ENCODE measurements around the gene BRD8.
"Not testable (repeated sequence)": the region's sequence is repeated elsewhere in the genome, so short reads cannot be mapped to it uniquely, and the experiment has no call there.

Gene BRD8

DNA sequence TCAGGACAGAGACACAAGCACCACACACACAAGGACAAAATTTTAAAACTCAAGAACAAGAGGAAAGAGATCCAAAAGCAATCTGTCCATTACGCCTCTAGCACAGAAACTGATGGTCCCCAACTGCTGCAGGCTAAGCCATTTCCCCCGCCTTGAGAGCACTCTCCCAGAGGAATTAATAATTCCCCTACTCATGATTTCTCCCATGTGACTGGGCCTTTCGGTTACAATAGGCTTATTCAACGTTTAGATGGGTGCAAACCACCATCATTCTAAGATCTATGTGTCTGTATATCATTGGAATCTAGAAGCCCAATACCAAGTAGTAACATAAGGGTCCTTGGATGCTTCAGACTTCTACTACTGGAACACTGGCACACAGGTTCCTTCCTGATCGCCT is 18.8 kb downstream of the BRD8 start:
- no peak for DNase-seq (ENCODE audit: low read depth, low spot score)

DNA sequence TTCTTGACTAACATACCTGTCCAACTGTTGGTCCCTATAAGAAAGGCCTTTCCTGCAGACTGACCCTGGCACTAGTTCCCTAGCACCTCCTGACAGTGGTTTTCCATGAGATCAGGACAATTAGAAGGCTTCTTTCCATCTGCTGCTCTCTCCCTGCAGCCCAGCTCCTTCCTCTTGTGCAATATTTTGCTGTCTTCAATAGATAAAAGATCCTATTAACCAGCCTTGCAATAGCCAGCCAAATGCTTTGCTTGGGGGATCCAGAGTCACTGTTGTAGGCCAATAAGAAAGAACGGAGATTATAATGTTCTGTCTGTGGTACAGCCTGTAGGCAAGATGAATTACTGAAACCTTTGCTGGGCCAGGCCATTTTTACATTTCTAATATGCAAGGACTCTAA is 20.8 kb downstream of the BRD8 start:
- DNase-seq (ENCODE audit: low read depth, low spot score): no peak

DNA sequence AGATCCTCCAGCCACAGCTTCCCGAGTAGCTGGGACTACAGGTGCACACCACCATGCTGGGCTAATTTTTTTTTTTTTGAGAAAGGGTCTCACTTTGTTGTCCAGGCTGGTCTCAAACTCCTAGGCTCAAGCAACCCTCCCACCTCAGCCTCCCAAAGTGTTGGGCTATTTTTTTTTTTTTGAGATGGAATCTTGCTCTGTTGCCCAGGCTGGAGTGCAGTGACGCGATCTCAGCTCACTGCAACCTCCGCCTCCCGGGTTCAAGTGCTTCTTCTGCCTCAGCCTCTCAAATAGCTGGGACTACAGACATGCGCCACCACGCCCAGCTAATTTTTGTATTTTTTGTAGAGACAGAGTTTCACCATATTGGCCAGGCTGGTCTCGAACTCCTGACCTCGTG is 22.5 kb downstream of the BRD8 start:
- DNase-seq (ENCODE audit: low read depth, low spot score): not testable (repeated sequence)

GRCh38 chr5:138149530-138149929 is 28.9 kb downstream of the BRD8 start:
- peak; percentile 5 for DNase-seq (ENCODE audit: low read depth, low spot score)

GRCh38 chr5:138148811-138149210 is 29.6 kb downstream of the BRD8 start:
- peak; percentile 38 for DNase-seq (ENCODE audit: low read depth, low spot score)

- DNase-seq (ENCODE audit: low read depth, low spot score): not testable (repeated sequence)
Observed at GRCh38 chr5:138143578-138143977, 34.9 kb downstream of the BRD8 start.

GRCh38 chr5:138141734-138142133 is 36.7 kb downstream of the BRD8 start:
- DNase-seq (ENCODE audit: low read depth, low spot score): no peak

- DNase-seq (ENCODE audit: low read depth, low spot score): no peak
Observed at GRCh38 chr5:138140268-138140667, 38.2 kb downstream of the BRD8 start.

GRCh38 chr5:138139781-138140090 is 38.7 kb downstream of the BRD8 start:
- no peak for DNase-seq (ENCODE audit: low read depth, low spot score)

GRCh38 chr5:138138949-138139780 is 39.3 kb downstream of the BRD8 start, which contains the start of gene NME5:
Gene NME5, minus strand, starts transcription at chr5:138139428. Its CDS starts 648 bp downstream, at chr5:138138780.
- peak; percentile 88 for DNase-seq (ENCODE audit: low read depth, low spot score)

DNA sequence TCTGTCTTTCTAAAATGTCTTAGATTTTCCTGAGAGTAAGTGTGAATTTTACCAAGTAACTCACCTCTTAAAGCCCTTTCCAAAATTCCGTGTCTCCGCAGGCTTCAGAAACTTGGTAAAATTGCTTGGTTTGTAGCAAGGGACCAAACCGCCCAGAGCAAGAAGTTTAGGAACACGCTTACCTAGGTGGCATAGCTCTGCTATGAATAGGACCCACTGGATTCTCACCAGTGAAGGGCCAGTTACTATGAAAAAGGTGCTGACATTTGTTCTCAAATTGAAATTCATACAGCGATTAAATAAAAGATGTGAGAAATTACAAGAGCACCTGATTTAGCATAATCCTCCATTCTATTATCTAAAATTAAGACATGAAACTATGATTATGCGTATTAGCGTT is 45.9 kb downstream of the BRD8 start:
- DNase-seq (ENCODE audit: low read depth, low spot score): no peak

DNA sequence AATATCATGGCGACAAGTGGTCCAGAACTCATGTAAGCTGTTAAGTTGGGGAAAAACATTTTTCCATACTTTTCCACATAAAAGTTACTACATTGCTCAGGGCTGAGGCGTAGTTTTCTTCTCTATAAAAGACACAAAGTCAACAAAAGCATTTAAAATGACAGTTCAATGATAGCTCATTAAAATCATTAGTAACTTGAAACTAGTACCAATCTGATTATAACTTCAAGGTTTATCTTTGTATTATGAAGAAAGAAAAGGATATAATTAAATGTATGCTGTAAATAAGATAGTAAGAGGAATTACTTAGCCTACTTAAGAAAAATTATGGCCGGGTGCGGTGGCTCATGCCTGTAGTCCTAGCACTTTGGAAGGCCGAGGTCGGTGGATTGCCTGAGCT is 49.1 kb downstream of the BRD8 start:
- DNase-seq (ENCODE audit: low read depth, low spot score): no peak

- no peak for DNase-seq (ENCODE audit: low read depth, low spot score)
Observed at GRCh38 chr5:138128334-138128733, 50.1 kb downstream of the BRD8 start.

DNA sequence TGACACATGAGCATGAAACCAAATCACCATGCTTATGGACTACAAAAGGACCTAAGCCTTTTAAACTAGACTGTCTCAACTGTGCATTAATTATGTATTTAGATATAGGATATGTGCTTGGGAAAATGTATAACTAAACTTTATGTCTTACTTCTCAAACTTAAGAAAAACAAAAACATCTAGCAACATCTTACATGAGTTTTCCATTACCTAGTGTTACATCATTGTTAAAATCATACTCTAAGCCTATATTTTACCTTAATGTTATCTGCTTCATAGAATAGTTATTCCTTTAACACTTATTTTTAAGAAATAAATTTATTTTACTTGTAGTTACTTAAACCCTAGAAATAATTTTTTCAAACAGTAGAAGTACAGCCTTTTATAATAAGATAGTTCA is 63.2 kb downstream of the BRD8 start:
- no peak for DNase-seq (ENCODE audit: low read depth, low spot score)

DNA sequence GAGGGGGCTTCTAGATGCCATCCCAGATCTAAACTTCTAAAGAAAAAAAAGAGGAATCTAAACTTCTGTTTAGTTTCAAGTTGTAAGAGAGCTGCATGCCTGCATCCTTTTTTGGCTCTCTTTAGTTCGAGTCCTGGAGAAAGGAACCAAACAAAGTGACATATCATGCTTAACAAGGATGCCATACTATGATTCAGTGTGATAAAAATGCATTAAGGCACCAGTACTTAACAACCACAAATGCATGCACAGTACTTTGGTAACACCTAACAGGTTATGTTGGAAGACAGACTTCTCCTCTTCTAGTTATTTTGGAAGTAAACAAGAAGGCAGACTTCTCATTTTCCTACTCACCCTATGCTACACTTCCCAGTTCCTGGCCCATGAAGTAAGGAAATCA is 66.5 kb downstream of the BRD8 start:
- peak; percentile 69 for DNase-seq (ENCODE audit: low read depth, low spot score)

DNA sequence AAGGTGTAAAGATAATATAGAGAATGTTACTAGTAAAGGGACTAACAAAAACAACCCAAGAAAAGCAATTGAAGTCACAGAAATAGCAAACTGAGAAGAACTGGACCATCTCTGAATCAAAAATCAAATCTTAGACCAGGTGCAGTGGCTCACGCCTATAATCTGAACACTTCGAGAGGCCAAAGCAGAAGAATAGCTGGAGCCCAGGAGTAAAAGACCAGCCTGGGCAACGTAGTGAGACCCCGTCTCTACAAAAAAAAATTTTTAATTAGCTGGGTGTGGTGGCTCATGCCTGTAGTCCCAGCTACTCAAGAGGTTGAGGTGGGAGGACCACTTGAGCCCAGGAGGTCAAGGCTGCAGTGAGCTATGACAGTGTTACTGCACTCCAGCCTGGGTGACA is 67.2 kb downstream of the BRD8 start:
- no peak for DNase-seq (ENCODE audit: low read depth, low spot score)

- peak; percentile 39 for DNase-seq (ENCODE audit: low read depth, low spot score)
Observed at GRCh38 chr5:138110266-138110963, 68.0 kb downstream of the BRD8 start.

- DNase-seq (ENCODE audit: low read depth, low spot score): peak; percentile 20
Observed at GRCh38 chr5:138109463-138110265, 68.8 kb downstream of the BRD8 start.

GRCh38 chr5:138107213-138107612 is 71.2 kb downstream of the BRD8 start:
- DNase-seq (ENCODE audit: low read depth, low spot score): no peak

GRCh38 chr5:138105709-138106108 is 72.7 kb downstream of the BRD8 start:
- DNase-seq (ENCODE audit: low read depth, low spot score): no peak

DNA sequence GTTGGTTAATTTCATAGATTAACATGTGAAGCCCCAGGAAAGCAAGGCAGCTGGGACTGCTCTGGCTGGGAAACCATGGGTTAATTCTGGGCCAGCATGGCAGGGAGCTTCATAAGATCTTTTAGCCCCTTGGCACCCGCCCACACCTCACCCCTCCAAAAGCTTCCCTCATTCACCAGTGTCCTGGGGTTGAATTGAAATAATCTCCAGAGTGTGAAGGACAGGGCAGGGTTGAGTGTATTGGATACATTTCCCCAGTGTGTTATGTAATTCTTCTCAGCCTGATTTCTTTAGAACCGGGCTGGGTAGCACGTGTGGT is 75.2 kb downstream of the BRD8 start:
- DNase-seq (ENCODE audit: low read depth, low spot score): no peak
